ENCODE data around the gene SCLY. TPM values are rescaled to one million over a fixed set of nuclear protein-coding genes. Genes with fewer than 3 reads are reported as not detected.
"Not testable (repeated sequence)": the region's sequence is repeated elsewhere in the genome, so short reads cannot be mapped to it uniquely, and the experiment has no call there.

The SCLY gene
- total RNA-seq, 4 donors from 2014 or later = 13.6 to 23.3 (median 17.6) TPM

DNA sequence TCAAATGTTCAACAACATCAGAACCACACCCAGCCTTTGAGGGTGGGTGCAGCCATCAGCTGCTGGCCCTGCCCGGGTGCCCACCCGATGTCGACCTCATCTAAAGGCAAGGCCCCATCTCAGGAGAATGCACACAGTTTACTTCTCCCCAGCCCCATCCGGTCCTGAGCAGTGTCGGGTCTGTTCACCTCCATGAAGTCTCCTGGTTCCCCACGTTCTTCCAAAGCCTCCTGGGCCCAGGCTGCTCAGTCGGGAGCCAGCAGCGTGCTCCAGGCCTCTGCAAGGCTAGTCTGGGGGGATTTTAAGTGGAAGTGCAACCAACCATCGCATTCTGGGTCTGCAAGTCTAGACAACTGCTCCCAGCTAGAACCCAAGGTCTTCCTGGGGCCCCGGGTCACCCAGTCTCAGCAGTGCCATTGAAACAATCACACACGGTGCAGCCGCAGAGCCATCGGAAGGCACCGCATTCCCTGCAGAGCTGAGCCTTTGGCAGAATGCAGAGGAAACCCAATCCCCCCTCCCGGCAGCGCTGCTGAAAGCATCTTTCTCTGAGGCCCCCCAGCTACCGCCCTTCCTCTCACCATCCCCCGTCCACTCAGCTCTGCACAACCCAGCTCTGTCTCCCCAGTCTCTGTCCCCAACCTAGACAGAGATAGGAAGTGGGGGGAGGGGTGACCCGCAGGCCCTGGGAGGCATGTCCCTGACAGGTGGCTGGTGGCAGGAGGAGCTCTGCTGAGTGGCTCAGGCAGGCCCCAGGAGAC is 47.8 kb downstream of the SCLY start:
- no peaks in the 10 kb centered on the region for H3K36me3 ChIP-seq
- whole genome bisulfite sequencing, 2 donors = 39 to 44% methylated on average over 15 to 19 of the region's 19 CpGs
- peaks cover 0 to 6% (median 0%) of the 10 kb centered on the region in 4 donors for H3K4me1 ChIP-seq
- TF ChIP-seq, protein P1, sequence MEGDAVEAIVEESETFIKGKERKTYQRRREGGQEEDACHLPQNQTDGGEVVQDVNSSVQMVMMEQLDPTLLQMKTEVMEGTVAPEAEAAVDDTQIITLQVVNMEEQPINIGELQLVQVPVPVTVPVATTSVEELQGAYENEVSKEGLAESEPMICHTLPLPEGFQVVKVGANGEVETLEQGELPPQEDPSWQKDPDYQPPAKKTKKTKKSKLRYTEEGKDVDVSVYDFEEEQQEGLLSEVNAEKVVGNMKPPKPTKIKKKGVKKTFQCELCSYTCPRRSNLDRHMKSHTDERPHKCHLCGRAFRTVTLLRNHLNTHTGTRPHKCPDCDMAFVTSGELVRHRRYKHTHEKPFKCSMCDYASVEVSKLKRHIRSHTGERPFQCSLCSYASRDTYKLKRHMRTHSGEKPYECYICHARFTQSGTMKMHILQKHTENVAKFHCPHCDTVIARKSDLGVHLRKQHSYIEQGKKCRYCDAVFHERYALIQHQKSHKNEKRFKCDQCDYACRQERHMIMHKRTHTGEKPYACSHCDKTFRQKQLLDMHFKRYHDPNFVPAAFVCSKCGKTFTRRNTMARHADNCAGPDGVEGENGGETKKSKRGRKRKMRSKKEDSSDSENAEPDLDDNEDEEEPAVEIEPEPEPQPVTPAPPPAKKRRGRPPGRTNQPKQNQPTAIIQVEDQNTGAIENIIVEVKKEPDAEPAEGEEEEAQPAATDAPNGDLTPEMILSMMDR (IDR thresholded peaks at IDR 0.05) = no peak
- TF ChIP-seq EP300 (IDR thresholded peaks at IDR 0.05) (no peak), POLR2A (IDR thresholded peaks at IDR 0.05) (no peak)
- peaks cover 0 to 14% (median 3%) of the 10 kb centered on the region in 4 donors for H3K9me3 ChIP-seq
- H3K27me3 ChIP-seq = no peaks in the 10 kb centered on the region
- no peak overlapping the region for H3K27ac ChIP-seq
- no peak for DNase-seq (ENCODE audit: low spot score in 2 of 2)
- no peak overlapping the region for H3K4me3 ChIP-seq

DNA sequence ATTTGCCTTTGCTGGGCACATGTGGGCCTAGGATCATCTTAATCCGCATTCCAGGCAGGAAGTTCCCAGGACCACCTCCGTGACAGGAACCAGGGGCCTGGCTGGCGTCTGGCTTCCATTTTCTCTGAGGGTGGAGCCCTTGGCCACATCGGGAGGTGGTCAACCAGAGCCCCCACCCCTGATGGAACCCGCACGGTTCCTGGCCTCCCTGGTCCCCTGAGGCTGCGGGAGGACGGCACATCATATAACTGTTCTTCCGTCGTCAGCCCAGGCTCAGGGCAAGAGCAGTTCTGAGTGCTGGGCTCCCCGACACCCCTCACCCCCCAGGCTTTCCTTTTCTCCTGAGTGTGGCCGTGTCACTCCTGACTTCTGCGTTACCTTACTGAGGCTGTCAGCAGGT is 52.8 kb downstream of the SCLY start:
- 79 to 86% methylated on average over 13 of the region's 13 CpGs for WGBS, 2 donors
- no peak for DNase-seq (ENCODE audit: low spot score in 2 of 2)
- Histone ChIP-seq H3K27ac (no peak overlapping the region), H3K4me1 (peaks cover 0 to 4% (median 0%) of the 10 kb centered on the region in 4 donors), H3K4me3 (no peak overlapping the region), H3K9me3 (peaks cover 0 to 17% (median 3%) of the 10 kb centered on the region in 4 donors), H3K27me3 (peaks cover 0 to 41% of the 10 kb centered on the region in 2 donors), H3K36me3 (no peaks in the 10 kb centered on the region)
- TF ChIP-seq, protein P1 (IDR thresholded peaks at IDR 0.05) = no peak
- TF ChIP-seq POLR2A (IDR thresholded peaks at IDR 0.05) (no peak), EP300 (IDR thresholded peaks at IDR 0.05) (no peak)

DNA sequence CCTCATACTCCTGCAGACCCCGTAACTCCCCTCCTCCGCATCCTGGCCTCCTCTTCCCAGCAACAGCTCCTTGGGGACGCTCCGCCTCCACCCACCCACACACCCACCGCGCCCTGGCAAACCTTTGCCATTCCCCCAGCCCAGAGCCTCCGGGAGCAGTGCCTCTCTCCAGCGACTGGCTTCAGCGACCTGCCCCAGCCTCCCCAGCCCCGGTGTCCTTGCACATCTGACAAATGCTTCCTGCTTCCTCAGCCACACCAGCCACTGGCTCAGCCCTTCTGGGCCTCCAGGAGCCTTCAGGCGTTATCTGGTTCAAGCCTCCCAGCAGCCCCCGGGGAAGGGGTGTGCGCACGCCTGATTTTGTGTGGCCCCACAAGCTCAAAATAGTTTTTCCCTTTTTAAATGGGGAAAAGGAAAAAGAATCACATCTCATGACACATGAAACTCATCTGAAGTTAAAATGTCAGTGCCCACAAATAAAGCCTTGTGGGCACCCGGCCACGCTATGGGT is 53.6 kb downstream of the SCLY start:
- DNase-seq (ENCODE audit: low spot score in 2 of 2) = no peak
- Histone ChIP-seq H3K4me3 (no peak overlapping the region), H3K27ac (no peak overlapping the region), H3K4me1 (no peaks in the 10 kb centered on the region), H3K27me3 (peaks cover 0 to 41% of the 10 kb centered on the region in 2 donors), H3K9me3 (peaks cover 0 to 17% (median 3%) of the 10 kb centered on the region in 4 donors), H3K36me3 (no peaks in the 10 kb centered on the region)
- TF ChIP-seq POLR2A (IDR thresholded peaks at IDR 0.05) (no peak), EP300 (IDR thresholded peaks at IDR 0.05) (no peak)
- TF ChIP-seq, protein P1 (IDR thresholded peaks at IDR 0.05) = no peak
- WGBS, 2 donors = 71 to 72% methylated on average over 16 of the region's 16 CpGs

DNA sequence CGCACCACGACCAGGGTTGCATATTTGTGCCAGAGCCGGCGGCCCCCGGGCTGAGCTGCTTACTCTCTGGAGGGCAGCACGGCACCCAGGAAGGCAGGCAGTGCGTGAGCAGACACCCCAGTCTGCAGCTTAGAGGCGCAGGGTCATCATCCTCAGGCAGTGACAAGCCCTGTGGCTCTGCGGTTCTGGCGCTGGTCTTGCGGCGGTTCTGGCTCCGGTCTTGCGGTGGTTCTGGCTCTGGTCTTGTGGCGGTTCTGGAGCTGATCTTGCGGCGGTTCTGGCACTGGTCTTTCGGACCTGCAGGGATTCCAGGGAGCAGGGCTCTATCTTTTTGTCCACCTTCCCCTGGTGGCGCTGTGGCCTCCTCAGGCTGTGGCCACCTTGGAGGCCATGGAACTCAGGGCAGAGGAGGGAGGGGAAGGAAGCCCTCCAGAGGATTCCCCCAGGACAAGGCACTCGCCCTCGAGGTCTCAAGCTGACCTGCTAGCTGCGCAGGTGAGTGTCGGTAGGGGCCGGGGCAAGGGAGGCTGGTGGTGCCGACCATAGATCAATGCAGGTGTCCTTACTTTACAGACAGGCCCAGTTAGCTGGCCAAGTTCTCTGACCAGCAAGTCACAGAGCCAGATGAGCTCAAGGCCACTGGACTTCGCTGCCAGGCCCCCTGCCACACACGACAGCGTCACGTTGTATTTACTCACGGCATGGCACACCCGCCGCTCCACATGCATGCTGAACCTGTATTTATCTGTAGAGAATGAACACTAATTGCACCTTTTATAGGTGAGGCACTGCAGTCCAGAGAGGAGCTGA is 54.3 kb downstream of the SCLY start:
- H3K27me3 ChIP-seq = peaks cover 0 to 48% of the 10 kb centered on the region in 2 donors
- no peaks in the 10 kb centered on the region for H3K4me1 ChIP-seq
- DNase-seq (ENCODE audit: low spot score in 2 of 2) = no peak
- H3K9me3 ChIP-seq = peaks cover 0 to 17% (median 3%) of the 10 kb centered on the region in 4 donors
- no peak overlapping the region for H3K4me3 ChIP-seq
- no peaks in the 10 kb centered on the region for H3K36me3 ChIP-seq
- TF ChIP-seq, protein P1 (IDR thresholded peaks at IDR 0.05) = no peak
- TF ChIP-seq EP300 (IDR thresholded peaks at IDR 0.05) = no peak
- TF ChIP-seq POLR2A (IDR thresholded peaks at IDR 0.05) = no peak
- no peak overlapping the region for H3K27ac ChIP-seq
- WGBS, 2 donors = 87 to 90% methylated on average over 22 to 32 of the region's 32 CpGs

DNA sequence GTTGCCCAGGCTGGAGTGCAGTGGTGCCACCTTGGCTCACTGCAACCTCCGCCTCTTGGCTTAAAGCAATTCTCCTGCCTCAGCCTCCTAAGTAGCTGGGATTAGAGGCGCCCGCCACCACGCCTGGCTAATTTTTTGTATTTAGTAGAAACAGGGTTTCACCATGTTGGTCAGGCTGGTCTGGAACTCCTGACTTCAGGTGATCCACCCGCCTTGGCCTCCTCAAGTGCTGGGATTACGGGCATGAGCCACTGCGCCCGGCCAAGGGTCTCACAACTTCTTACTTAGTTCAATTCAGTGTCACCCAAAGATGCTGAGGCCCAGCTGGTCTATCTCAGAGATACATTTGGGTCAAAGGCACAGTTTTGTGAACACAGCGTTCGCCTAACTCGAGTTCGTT is 54.9 kb downstream of the SCLY start:
- Histone ChIP-seq H3K27me3 (peaks cover 0 to 55% of the 10 kb centered on the region in 2 donors), H3K9me3 (peaks cover 0 to 17% (median 3%) of the 10 kb centered on the region in 4 donors)
- H3K4me1 ChIP-seq; H3K4me3 ChIP-seq; H3K27ac ChIP-seq; DNase-seq (ENCODE audit: low spot score in 2 of 2); H3K36me3 ChIP-seq: not testable (repeated sequence)
- 97 to 98% methylated on average over 12 of the region's 12 CpGs for WGBS, 2 donors
